ENCODE data around the gene TM9SF3.

GRCh38 chr10:96516337-96516736 is 70.5 kb downstream of the TM9SF3 start:
- TF ChIP-seq CTCF (conservative IDR thresholded peaks at IDR 0.05 in 1 of 2, IDR thresholded peaks at IDR 0.05 in 1 of 2; ENCODE audit: extremely low read depth in 1 of 2, insufficient read depth in 1 of 2, low read depth in 1 of 2, low read length in 2 of 2) (no peak), EZH2 (IDR thresholded peaks at IDR 0.05; ENCODE audit: borderline replicate concordance, low read length) (no peak)

All from mammary epithelial cell (primary cell).